MCF 10A (cell line): ENCODE measurements around the gene DBP. TPM values are rescaled to one million over a fixed set of nuclear protein-coding genes. Genes with fewer than 3 reads are reported as not detected.
A peak's percentile ranks its signal among the peaks of the same experiment; 100 is the strongest.

ENCODE experiments used
- BruUV-seq: library from RNA; stranded (reverse); fragments of 400-500 nt; replicated peaks from 2 replicates; lab custom pipeline; 2021; lab: Mats Ljungman, UMichigan
- CTCF ChIA-PET: fragments of 300-600 bp; sonication (Branson Sonifier 250); formaldehyde crosslinking; extraction: SDS; loops from one replicate; lab custom pipeline; 2021; ENCODE audit warnings: antibody characterized with exemption, inconsistent platforms; lab: Yijun Ruan, JAX
- POLR2A ChIA-PET: fragments of 300-600, 350-650 bp; sonication (Branson Sonifier 250); formaldehyde crosslinking; extraction: SDS; loops from one replicate; lab custom pipeline; 2020; ENCODE audit warnings: antibody characterized with exemption, inconsistent platforms; lab: Yijun Ruan, JAX
- DNase-seq: peaks from one replicate; pipeline ENCODE4 v3.0.0-alpha.2; 2018; ENCODE audit not compliant: unreplicated experiment
- H3K27ac Mint-ChIP-seq: one replicate; pipeline ENCODE4 v1.8.0; 2022; ENCODE audit warnings: mild to moderate bottlenecking, low read depth, mixed read lengths; ENCODE audit not compliant: unreplicated experiment
- H3K27me3 Mint-ChIP-seq: one replicate; pipeline ENCODE4 v1.8.0; 2022; ENCODE audit warnings: mixed read lengths; ENCODE audit not compliant: insufficient read depth, unreplicated experiment
- H3K36me3 Mint-ChIP-seq: one replicate; pipeline ENCODE4 v1.8.0; 2022; ENCODE audit warnings: mild to moderate bottlenecking, moderate library complexity, mixed read lengths; ENCODE audit not compliant: insufficient read depth, unreplicated experiment
- H3K4me1 Mint-ChIP-seq: one replicate; pipeline ENCODE4 v1.8.0; 2022; ENCODE audit warnings: mixed read lengths; ENCODE audit not compliant: insufficient read depth, unreplicated experiment
- H3K4me3 Mint-ChIP-seq: one replicate; pipeline ENCODE4 v1.8.0; 2022; ENCODE audit warnings: mild to moderate bottlenecking, moderate library complexity, mixed read lengths; ENCODE audit not compliant: unreplicated experiment
- H3K9me3 Mint-ChIP-seq: one replicate; pipeline ENCODE4 v1.8.0; 2022; ENCODE audit warnings: mixed read lengths; ENCODE audit not compliant: unreplicated experiment
- intact Hi-C: fragments of 100-400 bp; cut with micrococcal nuclease; formaldehyde crosslinking; loops from 2 replicates; pipeline ENCODE4 v1.14.1; 2022
- total RNA-seq: library from RNA; stranded (reverse); gene quantifications from 2 replicates; pipeline ENCODE4 v1.2.3, GENCODE V29; 2022
- TF ChIP-seq, protein P1 (sequence below): fragments of 200-600 bp; IDR thresholded peaks from one replicate; pipeline ENCODE4 v1.8.0; 2022; ENCODE audit warnings: antibody characterized with exemption, mild to moderate bottlenecking; ENCODE audit not compliant: unreplicated experiment

DBP gene
- total RNA-seq, 1 experiment from 2014 or later, result 0.56 TPM

DNA sequence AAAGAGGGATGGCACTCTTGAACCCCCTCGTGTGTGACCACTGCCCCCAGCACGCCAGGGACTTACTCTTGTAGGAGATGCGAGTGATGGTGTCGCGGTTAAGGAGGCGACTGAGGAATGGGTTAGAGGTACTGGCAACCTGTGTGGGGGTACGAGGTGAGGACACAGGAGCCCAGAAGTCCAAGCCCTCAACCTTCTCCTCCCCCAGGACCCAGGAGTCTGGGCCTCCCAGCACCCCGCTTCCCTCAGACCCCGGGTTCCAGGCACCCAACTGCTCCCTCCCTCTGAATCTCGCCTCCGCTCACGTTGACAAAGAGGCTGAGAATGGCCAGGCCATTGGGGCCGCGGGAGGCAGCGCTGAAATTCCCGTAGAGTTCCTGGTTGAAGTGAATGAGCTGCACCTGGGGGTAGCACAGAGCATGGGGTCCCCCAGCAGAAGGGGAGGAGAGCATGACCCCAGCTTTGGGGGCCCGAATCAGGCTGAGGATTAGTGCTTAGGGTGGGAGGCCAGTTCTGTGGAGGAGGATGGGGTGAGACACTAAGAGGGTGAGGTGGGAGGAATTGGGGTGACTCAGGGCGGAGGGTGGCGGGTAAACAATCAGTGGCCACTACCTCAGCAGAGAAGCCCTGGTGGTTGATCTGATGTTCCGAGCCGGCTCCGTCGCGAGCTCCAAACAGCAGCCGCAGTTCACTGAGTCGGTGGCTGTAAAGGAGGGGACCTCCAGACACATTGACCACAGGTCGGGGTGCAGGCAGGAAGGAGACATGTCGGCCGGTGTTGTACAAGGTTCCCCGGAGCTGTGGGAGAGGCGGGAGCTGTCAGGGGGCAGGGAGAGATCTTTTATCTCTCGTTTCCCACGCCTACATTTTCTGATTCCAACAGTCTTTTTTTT is 2.5 kb upstream of the DBP start:
- intact Hi-C loops, result no loop called here
- DNase-seq, result no peak
- Mint-ChIP-seq H3K27ac (no peak overlapping the region), H3K4me3 (no peak overlapping the region), H3K4me1 (peaks cover 15% of the 10 kb centered on the region), H3K36me3 (peaks cover 7% of the 10 kb centered on the region), H3K27me3 (peaks cover 10% of the 10 kb centered on the region), H3K9me3 (no peaks in the 10 kb centered on the region)
- BruUV-seq, result no TSS peak
- POLR2A ChIA-PET, result interaction anchor here (0.6 kb wide), 1 partner anchor 170 kb away, joined by 4 read pairs; no protein-coding TSS in a partner anchor
- CTCF ChIA-PET, result no interaction called here
- TF ChIP-seq, protein P1, sequence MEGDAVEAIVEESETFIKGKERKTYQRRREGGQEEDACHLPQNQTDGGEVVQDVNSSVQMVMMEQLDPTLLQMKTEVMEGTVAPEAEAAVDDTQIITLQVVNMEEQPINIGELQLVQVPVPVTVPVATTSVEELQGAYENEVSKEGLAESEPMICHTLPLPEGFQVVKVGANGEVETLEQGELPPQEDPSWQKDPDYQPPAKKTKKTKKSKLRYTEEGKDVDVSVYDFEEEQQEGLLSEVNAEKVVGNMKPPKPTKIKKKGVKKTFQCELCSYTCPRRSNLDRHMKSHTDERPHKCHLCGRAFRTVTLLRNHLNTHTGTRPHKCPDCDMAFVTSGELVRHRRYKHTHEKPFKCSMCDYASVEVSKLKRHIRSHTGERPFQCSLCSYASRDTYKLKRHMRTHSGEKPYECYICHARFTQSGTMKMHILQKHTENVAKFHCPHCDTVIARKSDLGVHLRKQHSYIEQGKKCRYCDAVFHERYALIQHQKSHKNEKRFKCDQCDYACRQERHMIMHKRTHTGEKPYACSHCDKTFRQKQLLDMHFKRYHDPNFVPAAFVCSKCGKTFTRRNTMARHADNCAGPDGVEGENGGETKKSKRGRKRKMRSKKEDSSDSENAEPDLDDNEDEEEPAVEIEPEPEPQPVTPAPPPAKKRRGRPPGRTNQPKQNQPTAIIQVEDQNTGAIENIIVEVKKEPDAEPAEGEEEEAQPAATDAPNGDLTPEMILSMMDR, result no peak

DNA sequence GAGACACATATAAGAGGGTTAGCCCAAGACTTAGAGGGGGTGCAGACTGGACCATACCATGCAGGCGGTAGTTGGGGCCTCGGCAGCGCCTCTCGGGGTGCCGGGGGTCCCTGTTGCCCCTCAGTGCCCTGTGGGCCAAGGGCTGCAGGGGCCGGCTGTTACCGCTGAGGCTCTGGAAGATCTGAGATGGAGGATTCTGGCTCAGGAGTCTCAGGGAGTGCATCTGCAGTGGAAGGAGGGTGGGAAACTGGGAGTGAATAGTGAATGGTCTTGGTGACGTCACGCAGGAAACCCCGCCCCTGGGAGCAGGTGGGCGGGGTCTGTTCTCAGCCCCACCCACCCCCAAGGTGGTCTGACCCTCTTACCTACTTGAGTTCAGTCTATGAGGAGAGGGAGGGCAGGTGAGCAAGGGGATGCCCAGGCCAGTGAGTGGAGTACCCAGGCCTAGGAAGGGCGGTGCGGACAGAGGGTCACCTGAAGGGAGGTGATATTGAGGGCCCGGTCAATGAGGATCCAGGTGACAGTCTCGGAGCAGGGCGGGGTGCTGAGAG is 1.7 kb upstream of the DBP start:
- Mint-ChIP-seq H3K4me1 (peaks cover 15% of the 10 kb centered on the region), H3K27me3 (peaks cover 10% of the 10 kb centered on the region), H3K27ac (peak overlapping the region; percentile 99), H3K4me3 (no peak overlapping the region), H3K9me3 (no peaks in the 10 kb centered on the region), H3K36me3 (peaks cover 7% of the 10 kb centered on the region)
- intact Hi-C loops, result no loop called here
- BruUV-seq, result no TSS peak
- ChIA-PET CTCF (no interaction called here), POLR2A (interaction anchor here (0.6 kb wide), 1 partner anchor 169 kb away, joined by 4 read pairs; no protein-coding TSS in a partner anchor)
- no peak for DNase-seq
- TF ChIP-seq, protein P1, result no peak

DNA sequence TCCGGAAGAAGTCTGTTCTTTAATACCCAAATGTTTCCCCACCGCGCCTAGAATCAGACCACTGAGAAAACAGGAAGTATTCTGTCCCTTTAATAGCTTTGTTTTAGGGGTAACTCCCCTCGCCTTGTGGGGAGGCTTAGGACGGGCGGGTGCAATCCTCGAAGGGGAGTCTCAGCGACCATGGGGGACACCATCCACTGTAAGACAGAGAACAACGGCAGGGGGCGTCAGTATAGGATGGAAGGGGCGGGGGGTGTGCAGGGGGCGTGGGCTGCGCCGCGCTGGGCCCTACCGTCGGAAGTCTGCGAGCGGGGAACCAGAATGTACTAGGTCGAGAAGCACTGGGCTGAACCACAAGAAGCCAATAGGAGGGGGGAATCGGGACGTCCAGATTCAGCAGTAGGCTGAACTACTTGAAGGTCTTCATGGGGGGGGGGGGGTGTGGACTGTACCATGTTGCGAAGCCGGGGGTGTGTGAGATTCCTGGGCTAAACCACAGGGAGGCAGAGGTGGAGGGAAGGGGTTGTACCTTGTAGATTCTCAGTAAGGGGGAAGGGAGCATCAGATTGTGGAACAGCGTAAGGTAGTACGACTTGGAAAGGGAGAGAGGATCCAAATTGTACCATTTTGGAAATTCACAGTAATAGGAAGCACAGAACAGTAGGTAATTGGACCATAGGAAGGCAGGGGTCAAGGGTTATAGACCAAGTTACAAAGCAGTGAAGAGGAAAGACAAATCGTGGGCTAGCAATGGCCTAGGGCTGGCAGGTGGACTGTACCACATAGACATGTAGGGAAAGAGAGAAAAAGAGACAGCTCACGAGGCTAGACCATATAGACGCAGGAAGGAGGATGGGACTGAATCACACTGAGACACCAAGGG is 1.0 kb upstream of the DBP start:
- Mint-ChIP-seq H3K4me1 (peaks cover 18% of the 10 kb centered on the region), H3K9me3 (no peaks in the 10 kb centered on the region), H3K27me3 (peaks cover 6% of the 10 kb centered on the region), H3K36me3 (peaks cover 7% of the 10 kb centered on the region), H3K4me3 (peak overlapping the region; percentile 91), H3K27ac (peak overlapping the region; percentile 99)
- ChIA-PET CTCF (no interaction called here), POLR2A (interaction anchor here (0.5 to 2.7 kb wide), 9 partner anchors 8 to 355 kb away, joined by 3 to 37 read pairs (median 4); partner anchors contain the start of genes CA11, GYS1, RPL18 and RUVBL2)
- BruUV-seq, result no TSS peak
- intact Hi-C loops, result no loop called here
- TF ChIP-seq, protein P1, result no peak
- peak; percentile 92 for DNase-seq
